ENCODE measurements around the gene SLCO3A1.
"Not testable (repeated sequence)": the region's sequence is repeated elsewhere in the genome, so short reads cannot be mapped to it uniquely, and the experiment has no call there.

The SLCO3A1 gene

DNA sequence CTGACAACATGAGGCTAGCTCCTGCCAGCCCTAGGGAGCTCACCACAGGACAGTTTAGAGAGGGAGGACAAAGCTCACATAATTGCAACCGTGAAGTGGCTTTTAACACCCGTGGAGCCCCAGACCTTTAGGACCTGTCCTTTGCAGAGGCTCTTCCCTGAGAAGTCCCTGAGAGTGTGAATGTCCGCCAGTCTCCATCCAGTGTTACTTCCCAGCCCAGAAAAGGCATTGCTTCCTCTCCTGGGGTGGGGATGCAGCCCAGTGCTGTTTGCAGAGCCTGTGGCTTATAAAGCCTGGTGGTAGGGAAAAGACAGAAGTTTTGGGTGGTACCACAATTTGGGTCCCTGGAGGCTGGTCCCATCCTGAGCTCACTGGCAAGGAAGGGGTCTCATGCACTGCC, 182.0 kb downstream of the SLCO3A1 start:
- no peak for DNase-seq (ENCODE audit: low read depth in 2 of 2)

DNA sequence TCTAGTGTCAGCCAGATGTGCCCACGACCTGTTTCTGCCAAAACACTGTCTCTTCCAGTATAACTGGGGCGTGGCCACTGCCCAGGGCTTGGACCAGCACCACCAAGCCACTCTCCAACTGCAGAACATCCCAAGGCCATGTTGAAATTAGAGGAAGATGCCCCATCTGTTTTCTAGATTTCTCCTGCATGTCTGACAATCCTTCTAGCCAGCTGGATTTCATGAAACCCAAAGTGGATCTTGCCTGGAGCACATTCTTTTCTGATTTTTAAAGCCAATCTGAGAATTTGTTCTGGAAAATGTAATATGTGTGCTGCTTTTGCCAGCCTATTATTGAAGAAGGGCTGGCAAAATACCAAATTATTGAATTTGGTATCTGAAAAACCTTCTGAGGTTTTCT, 182.5 kb downstream of the SLCO3A1 start:
- no peak for DNase-seq (ENCODE audit: low read depth in 2 of 2)

DNA sequence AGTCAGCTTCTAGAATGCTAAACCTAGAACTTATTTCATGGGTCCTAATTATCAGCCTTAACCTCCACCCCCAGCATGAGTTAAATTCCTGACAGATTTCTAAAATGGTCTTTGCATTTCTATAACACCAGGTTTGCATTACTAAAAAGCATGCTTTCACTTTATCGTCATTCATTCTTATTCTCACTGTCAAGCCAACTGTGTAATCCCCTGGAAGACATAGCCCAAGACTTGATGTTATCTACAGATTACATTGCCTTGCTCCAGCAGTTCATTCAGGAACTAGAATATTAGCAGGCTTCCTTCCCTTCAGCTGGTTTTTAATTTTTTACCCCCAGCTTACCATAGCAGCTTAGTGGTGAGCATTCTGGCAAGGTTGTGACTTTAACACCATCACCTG, 184.0 kb downstream of the SLCO3A1 start:
- no peak for DNase-seq (ENCODE audit: low read depth in 2 of 2)

DNA sequence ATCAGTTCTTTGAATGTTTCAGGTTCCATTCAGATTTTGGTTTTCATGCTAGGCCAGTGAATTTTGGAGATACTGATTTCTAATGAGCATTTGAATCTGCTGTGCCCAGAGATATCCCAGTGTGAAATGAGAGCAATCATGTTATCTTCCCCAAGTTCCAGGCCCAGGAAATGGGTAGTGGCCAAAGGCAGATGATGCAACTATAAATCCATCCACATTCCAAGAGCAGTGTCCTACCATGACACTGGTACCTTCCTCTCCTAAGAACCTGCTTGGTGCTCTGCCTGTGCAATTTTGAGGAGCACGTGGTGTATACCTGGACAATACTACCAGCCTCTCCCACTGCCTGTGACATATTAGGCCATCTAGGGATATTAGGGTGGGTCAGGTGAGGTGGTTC, 186.8 kb downstream of the SLCO3A1 start:
- DNase-seq (ENCODE audit: low read depth in 2 of 2): no peak

DNA sequence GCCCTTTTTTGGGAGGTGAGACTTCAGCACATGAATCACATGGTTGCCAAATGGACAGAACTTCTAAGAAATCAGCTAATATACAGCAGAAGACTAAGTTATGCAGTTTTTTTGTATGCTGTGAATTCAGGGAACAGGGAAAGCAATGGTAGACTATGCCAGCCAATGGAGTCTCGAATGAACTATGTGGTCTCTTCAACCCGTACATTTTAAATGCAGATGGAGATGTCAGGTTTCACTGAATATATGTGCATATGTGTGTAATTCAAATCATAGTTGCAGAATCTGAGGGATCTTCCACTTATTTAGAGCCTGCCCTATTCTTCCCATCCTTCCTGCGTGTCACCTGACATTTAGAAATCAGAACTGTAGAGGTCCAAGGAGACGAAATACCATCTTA, 187.9 kb downstream of the SLCO3A1 start:
- no peak for DNase-seq (ENCODE audit: low read depth in 2 of 2)

DNA sequence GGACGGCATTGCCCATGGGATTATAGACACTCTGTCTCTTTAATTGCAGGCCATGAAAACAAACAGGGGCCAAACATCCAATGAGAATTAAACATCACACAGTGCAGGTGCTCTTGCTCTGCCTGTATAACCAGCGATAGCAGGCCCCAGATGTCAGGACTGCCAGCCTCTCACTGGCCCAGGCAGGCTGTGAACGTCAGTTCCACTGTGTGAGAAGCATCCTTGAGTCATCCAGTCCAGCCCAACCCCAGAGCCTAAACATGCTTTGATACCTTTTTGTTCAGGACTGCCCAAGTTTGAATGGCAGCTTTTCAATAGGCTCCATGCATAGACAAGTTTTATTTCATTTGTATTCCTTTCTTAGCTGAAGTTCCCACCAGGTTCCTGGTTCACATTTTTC, 189.8 kb downstream of the SLCO3A1 start:
- DNase-seq (ENCODE audit: low read depth in 2 of 2): no peak

DNA sequence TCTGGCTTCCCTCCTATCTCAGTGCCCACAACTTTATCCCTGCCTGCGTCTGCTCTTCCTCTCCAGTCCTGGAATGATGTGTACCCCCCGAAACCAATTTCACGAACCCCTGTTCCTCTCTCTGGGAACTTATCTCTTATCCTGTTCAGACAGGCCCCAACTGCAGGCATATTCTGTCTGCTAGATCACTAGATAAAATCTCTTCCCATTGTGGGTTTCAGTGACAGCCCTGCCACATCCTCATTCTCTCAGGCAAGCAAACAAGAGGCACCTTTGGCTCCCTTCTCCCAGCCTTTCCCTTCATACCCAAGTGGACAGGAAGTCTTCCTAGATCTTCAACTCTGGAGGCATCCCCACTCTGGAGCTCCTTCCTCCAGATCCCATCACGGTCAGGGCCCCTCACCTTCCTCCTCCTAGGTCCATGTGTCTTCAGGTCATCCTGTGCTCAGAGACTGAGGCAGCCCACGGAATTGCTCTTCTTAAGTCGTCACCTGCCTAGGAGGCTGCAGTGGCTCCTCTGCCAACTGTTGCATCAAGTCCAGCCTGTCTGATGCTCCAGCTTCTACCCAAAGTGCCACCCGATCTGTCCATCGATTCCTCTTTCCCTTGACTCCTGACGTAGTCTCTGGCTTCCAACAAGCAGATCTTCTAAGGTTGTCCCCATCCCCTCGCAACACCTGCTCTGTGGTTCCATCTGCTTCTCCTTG, 190.8 kb downstream of the SLCO3A1 start:
- no peak for DNase-seq (ENCODE audit: low read depth in 2 of 2)

DNA sequence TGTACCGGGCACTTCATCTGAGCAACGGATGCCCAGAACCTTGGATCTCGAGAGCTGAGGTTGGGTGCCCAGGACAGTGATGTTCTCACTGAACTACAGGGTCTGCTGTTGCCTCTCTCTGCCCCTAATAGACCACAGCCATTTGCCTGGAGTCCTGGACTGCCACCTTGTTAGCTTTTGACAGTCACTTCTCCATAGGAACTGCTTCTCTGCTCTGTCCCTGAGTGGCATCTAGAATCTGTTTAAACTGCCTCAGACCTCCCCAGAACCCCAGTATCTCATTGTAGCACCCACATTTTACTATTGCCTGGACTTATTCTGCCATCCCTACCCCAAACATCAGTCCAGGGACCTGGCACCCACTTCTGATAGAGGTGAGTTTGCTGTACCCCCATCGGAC, 194.4 kb downstream of the SLCO3A1 start:
- no peak for DNase-seq (ENCODE audit: low read depth in 2 of 2)

DNA sequence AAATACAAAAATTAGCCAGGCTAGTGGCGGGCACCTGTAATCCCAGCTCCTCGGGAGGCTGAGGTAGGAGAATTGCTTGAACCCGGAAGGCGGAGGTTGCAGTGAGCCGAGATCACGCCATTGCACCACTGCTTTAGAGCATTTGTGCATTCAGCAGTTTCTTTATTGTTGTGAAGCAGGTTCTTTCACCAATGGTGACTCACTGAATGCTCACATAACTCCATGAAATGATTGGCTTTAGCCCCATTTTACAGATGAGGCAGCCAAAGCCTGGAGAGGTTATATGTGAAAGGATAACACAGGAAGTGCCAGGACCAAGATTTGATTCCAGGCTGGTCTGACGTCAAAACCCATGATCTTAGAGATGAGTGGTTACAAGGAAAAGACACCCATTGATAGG, 195.2 kb downstream of the SLCO3A1 start:
- no peak for DNase-seq (ENCODE audit: low read depth in 2 of 2)

DNA sequence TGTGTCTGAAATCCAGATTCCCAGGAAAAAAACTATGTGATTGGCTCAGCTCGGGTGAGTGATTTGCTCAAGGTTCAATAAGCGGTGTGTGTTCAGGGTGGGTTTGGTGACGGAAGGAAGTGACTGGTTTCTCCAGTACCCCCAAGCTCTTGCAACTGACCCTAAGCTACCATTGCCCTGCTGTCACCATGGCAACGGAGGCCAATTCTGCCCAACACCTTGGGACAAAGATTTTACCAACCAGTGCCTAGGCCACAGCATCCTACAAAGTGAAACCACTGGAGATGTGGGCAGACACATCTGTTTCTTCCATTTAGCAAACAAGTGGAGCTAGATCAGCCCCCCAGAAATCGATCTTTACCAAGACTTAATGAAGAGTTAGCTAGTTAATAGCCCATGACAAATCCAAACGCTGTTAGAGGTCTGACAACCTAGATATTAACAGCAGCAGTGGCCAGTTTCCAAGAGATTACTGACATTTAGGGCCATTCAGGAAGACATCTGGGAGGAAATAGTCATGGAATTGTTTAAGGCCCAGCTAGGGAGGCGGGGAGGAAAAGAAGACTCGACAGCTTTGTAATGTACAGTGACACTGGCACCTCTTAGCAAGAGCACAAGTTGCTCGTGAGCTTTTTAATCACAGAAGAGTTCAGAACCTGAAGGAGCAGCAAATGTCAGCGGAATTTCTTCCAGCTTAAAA, 195.9 kb downstream of the SLCO3A1 start:
- DNase-seq (ENCODE audit: low read depth in 2 of 2): no peak

DNA sequence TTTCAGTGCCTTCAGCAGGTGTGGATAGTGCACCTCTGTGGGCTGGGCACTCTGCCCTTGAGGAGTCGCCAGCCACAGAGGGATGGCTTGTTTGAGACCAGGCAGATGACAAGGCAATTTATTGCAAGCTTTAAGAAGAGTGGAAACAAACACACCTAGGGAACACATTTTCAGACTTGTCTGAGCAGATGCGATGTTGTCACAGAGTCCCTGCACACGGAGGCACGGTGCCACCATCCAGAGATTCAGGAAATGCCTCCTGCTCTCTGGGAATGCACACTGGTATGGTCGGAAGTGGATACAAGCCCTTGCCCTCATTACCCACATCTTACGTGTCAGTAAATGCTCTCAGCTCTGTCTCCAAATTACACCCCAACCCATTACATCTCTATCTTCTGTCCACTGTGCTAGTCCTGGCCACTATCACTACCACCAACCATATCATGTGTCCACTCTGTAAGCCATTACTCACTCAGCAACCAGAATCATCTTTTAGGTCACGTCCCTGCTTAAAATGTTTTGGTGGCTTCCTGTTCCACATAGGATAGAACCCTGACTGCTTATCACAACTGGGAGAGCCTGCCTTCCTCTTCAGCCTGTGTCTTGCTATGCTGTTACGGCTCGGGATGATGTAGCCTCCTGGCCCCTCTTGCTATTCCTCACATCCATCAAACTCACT, 196.9 kb downstream of the SLCO3A1 start:
- no peak for DNase-seq (ENCODE audit: low read depth in 2 of 2)

DNA sequence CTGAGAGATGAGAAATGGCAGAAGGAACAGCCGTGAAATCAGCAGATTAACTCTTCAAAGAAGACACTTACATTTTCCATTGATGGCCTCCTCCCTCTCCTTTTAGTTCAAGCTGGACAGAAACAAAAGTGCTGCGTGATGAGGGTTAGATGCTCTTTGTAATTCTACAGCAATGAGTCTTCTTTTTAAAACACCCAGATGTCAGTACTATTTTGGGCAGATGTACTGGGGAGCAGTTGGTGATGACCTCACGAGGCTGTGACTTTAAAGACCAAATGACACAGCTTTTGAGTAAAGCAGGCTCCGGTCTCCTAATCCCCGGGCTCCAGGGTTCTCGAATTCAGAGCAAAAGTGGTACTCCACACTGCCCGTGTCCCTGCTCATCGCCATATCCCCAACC, 198.2 kb downstream of the SLCO3A1 start:
- DNase-seq (ENCODE audit: low read depth in 2 of 2): no peak

DNA sequence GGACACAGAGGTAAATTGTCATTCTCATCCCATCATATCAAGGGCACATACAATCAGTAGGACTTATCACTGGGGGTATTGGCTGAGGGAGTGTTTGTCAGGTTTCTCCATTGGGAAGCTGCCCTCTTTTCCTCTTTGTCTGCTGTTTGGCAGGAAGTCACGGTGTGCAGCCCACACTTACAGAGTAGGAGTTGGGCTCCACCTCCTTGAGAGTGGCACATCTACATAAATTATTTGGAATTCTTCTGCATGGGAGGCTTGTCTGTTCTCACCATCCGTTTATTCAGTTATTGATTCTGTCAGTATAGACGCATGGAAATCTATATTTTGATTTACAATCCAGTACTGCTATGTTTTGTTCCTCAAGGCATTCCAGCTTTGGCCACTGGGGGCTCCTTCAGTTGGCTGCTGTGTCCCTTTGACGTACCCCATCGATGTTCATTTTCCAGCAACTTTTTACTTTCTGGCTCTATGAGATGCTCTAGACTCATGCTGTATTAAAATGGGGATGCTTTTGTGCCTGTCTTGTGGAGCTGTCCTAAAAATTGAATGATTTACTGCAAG, 200.3 kb downstream of the SLCO3A1 start:
- DNase-seq (ENCODE audit: low read depth in 2 of 2): no peak

DNA sequence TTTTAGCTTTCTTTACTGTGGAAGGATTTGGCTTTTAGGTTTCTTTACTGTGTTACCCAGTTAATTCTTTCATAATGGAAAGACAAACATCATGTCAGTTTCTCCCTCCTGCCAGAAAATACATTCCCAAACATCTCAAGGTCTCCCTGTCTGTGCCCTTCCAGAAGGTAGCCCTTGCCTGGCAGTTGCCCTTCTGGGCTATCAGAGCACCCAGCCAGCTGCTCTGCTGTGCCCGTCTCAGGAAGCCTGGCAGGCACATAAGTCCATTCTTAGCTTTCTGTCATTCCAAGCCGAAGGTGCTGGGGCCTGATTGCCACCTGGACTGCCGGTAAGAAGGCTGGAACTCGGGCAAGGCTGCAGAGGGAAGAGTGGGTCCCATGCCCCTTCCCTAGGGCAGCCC, 203.4 kb downstream of the SLCO3A1 start:
- DNase-seq (ENCODE audit: low read depth in 2 of 2): no peak

DNA sequence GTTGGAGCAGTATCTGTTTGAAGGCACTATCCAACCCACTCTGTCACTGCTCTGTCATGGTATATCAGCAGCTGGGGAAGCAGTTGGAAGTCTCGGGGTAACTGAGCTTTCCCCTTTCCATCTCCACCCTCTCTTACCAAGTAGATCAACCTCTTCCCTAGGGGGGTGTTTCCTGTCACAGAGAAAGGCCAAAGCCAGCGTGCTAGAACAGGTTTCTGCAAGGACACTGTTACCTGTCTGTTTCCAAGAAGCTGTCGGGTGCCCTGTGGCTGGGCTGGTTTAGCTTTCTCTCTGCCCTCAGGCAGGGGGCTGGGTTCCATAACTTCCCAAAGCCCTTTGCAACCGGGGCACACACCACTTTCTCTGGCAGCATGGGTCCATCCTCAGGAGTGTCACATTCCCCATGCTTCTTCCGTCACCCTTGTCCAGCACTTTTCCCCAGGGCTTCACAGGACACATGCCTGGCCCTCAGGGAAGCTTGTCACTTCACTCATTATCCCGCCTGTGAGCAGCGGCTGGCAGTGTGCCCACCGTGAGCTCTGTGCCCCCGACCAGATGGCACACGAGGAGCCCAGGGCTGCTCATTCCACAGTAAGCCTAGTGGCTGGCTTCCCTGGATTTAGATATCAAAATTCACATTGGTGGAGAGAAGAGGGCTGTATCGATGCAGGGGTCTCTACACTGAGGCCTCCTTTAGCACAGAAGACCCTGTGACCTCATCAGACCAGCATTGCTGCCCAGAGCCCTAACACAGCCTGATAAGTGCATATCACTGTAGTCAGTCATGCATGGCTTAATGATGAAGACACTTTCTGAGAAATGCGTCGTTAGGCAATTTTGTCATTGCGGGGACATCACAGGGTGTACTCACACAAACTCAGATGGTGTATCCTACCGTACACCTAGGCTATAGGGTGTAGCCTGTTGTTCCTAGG, 205.8 kb downstream of the SLCO3A1 start:
- no peak for DNase-seq (ENCODE audit: low read depth in 2 of 2)

DNA sequence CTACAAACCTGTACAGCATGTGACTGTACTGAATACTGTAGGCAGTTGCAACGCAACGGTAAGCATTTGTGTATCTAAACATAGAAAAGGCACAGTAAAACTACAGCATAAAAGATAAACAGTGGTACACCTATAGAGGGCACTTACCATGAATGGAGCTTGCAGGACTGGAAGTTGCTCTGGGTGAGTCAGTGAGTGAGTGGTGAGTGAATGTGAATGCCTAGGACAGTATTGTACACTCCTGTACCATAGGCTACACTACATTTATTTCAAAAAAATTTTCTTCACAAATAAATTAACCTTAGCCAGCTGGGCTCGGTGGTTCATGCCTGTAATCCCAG, 206.4 kb downstream of the SLCO3A1 start:
- DNase-seq (ENCODE audit: low read depth in 2 of 2): not testable (repeated sequence)

DNA sequence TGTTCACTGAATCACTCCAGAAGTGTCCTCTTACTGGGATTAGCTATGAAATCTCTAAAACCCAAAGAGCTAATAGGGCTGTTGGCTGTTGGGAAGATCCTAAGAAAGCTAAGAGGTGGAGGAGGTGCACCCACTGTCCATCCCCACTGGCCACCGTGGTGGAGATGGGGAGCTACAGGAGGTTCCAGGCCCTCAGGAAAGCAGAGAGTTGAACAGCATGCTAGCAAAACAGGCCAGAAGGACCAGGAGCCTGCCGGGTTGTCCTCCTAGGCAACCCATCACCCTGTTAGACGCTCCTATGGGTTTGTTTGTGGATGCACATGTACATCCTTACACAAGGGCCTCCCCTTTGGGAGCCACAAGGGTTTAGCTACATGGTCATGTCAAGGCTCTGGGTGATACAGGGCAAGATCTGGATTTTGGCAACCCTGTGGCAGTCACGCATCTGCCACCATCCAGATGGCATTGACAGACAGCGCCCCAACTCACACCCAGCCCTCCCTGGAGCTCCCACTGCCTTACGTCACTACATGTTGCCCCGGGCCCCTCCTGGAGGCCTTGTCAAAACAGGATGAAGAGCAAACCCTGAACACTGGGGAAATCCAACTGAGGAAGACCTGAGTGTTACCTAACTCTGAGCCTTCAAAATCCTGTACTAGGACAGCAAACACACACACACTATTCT, 208.1 kb downstream of the SLCO3A1 start:
- DNase-seq (ENCODE audit: low read depth in 2 of 2): no peak

DNA sequence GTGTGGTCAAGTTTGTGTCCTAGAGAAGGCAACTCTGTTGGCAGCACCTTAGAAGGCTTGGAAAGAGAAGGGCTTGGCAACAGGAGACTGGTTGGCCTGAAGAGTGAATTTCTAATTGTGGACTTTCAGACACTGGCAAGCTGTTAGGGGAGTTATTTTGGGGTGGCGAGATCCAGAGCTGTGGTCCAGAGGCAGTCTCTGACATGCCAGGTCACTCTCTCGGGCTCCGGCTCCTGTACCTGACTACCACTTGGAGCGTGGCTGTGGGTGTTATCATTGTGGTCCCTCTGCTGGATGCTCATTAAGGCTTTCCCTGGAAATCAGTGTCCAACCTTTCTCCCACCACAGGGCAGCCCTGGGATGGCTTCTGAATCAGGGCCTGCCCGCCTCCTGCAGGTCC, 209.0 kb downstream of the SLCO3A1 start:
- no peak for DNase-seq (ENCODE audit: low read depth in 2 of 2)

DNA sequence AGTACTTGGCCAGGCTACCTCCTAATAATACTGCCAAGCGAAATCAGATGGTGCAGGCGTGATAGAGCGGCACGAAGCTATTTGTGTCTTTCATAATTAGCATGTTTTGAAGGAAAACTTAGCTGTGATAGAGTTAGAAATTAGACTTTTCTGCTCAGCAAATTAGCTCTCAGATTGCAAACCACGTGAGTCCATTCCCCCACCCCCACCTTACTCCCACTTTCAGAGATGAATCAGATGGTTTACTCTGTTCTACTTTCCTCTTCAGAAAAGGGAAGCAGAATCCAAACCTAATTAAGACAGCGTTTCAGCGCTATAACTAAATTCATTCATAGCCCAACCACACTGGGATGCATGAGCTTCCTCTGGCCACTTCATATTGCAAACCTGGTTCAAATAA, 214.6 kb downstream of the SLCO3A1 start:
- DNase-seq (ENCODE audit: low read depth in 2 of 2): no peak

DNA sequence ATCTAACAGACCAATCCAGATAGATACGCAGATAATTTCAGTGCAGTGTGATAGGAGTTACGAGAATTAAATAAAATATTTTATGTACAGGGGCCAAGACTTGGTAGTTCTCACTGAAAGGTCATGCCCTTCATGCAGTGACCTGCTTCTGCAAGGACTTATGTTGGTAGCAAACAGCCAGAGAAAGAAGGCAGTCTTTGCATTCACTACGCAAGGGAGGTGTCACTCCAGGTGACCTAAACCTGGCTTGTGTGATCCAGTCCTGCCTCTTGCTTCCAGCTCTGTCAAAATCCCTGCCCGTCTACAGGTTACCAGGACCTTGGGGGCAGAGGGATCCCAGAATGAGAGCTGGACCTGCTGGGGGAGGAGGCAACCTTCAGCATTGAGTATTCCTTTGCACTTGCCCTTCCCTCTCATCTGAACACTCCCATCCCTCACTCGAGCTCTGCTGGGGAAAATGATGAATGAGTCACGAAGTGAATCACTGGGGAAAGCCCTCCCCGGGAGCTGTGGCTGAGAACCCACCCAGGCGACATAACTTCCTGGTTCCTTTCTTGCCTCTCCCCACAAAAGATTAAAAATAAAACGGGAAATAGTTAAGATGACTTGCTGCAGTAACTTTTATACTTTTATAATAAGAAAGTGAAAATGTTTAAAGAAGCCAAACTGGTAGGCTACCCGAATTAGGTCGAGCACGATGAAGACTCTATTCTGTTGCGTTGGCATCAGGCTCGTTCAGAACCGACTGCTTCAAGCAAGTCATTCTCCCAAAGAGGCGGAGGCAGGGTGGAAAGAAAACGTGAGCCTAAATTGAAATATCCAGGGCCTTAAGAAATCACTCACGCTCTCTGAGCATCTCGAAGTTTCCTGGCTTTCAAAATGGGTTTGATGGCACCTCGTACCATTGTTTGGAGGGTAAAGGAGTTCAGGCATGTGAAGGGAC, 216.1 kb downstream of the SLCO3A1 start:
- peak in 1 of 2 donors; percentile 21 for DNase-seq (ENCODE audit: low read depth in 2 of 2)
